Heart right ventricle (tissue), 16 donors: ENCODE data around the gene DAB2IP. TPM values are rescaled to one million over a fixed set of nuclear protein-coding genes. Genes with fewer than 3 reads are reported as not detected.

ENCODE experiments used
- ATAC-seq, 8 donors: fragments of 200-7000 bp; cut with Tn5 transposase; one replicate each; pipeline ENCODE4 v1.9.1; 2020; ENCODE audit warnings: mild to moderate bottlenecking in 8 of 8, moderate library complexity in 8 of 8, moderate number of reproducible peaks in 1 of 8
- DNase-seq, 2 donors: peaks; one replicate each; pipeline ENCODE4 v3.0.0-alpha.2; 2020
- H3K27ac ChIP-seq, 10 donors: fragments of 200-600 bp; sonication (generic) in 2 of 10; one replicate each; pipeline versions ENCODE4 v1.5.0 to v1.8.0; 2020 to 2022; ENCODE audit warnings: mild to moderate bottlenecking in 3 of 10
- H3K27me3 ChIP-seq, 7 donors: fragments of 200-600 bp; one replicate each; pipeline ENCODE4 v1.8.0; 2021 to 2022; ENCODE audit warnings: mild to moderate bottlenecking in 2 of 7
- H3K36me3 ChIP-seq, 9 donors: fragments of 200-600 bp; sonication (generic) in 1 of 9; one replicate each; pipeline versions ENCODE4 v1.5.0 to v1.8.0; 2020 to 2022; ENCODE audit warnings: mild to moderate bottlenecking in 2 of 9
- H3K4me1 ChIP-seq, 9 donors: fragments of 200-600 bp; sonication (generic) in 1 of 9; one replicate each; pipeline versions ENCODE4 v1.5.0 to v1.8.0; 2020 to 2022; ENCODE audit warnings: mild to moderate bottlenecking in 4 of 9
- H3K4me3 ChIP-seq, 10 donors: fragments of 200-600 bp; sonication (generic) in 2 of 10; one replicate each; pipeline versions ENCODE4 v1.5.0 to v1.8.0; 2020 to 2022; ENCODE audit warnings: mild to moderate bottlenecking in 7 of 10, moderate library complexity in 2 of 10
- H3K9me3 ChIP-seq, 11 donors: fragments of 200-600 bp in 10 of 11; sonication (generic) in 2 of 11; one replicate each; pipeline versions ENCODE4 v1.5.0 to v1.8.0; 2013 to 2022; ENCODE audit warnings: mild to moderate bottlenecking in 2 of 11, control low read depth in 1 of 11, moderate library complexity in 1 of 11
- CTCF ChIP-seq, 9 donors: fragments of 200-600 bp; sonication (generic) in 2 of 9; IDR thresholded peaks; one replicate each; pipeline versions ENCODE4 v1.5.0 to v1.8.0; 2021 to 2022; ENCODE audit warnings: antibody characterized with exemption in 9 of 9, mild to moderate bottlenecking in 5 of 9, moderate library complexity in 1 of 9
- WGBS, 2 donors: extraction: QIAGEN DNeasy Blood & Tissue Kit; methylation state at CpG; one replicate each; pipeline ENCODE4 v1.1.7; 2013; ENCODE audit warnings: inconsistent platforms in 1 of 2; 5-methylcytosine and 5-hydroxymethylcytosine counted together
- intact Hi-C, 10 donors: fragments of 100-400 bp; cut with DNase I; formaldehyde crosslinking; loops; one replicate each; pipeline versions ENCODE4 v1.11.1 to v1.14.2; 2022
- polyA plus RNA-seq, 2 donors: library from polyadenylated mRNA; stranded (reverse); fragments of 200-250 nt; gene quantifications; one replicate each; pipeline ENCODE4 v1.2.3, GENCODE V29; 2013
- total RNA-seq, 10 donors: library from RNA; stranded (reverse); fragmentation: NEBNext Ultra II Directional in 3 of 10; extraction: Animal tissue kit (Norgen Biotek cat#: 25700) in 3 of 10; gene quantifications; one replicate each; pipeline versions ENCODE4 v1.2.1 to v1.2.4, GENCODE V29; 2021 to 2023
- donor health status: Arrhythmogenic right ventricular cardiomyopathy.
- donor health status: ischemic (EF 13 %, LVEDD 7.1; RV severe dilation, severe dysfunction).
- donor health status: healthy with polysubstance abuse.
- donor health status: DM: no; HTN: yes; CAD: no.
- donor health status: DM: no; HTN: no; CAD: no.
- donor health status: ischemic (EF 25% LVEDD 6.9; RV normal size, moderate dysfunction).
- donor health status: ischemic (EF 25% LVEDD 5.7; RV mildly dilated, moderate dysfunction).
- donor health status: healthy.
- donor health status: DM: yes; HTN: yes; CAD: no.
- donor health status: Ischemic cardiomyopathy.
- donor health status: ischemic (EF 35%, LVEDD 5.7; RV mildly dilated, moderate dysfunction).
- donor health status: nonischemic (EF 11% LVEDD 7.7; RV severe dilation, severe dysfunction).
- donor health status: DM: yes; HTN: yes; CAD: no.
- donor health status: PGD.
- donor health status: ischemic (EF 29% LVEDD 5.4; RV normal size, mild dysfunction).
- donor health status: nonischemic (EF 23%, LVEDD 6.1; RV moderate dilation, normal function).

DAB2IP gene
- total and polyA plus RNA-seq, 12 donors = 18.1 to 71.1 (median 52.8) TPM

GRCh38 chr9:121825031-121825691 lies 173.7 kb downstream of the DAB2IP start:
- 75 to 80% methylated on average over 12 of the region's 12 CpGs for WGBS, 2 donors
- no peak overlapping the region for H3K27ac ChIP-seq
- ATAC-seq = peak in 1 of 8 donors; percentile 29
- H3K36me3 ChIP-seq = no peaks in the 10 kb centered on the region
- TF ChIP-seq CTCF (IDR thresholded peaks at IDR 0.05) = no peak
- no peak overlapping the region for H3K4me3 ChIP-seq
- no peaks in the 10 kb centered on the region for H3K9me3 ChIP-seq
- peaks cover 0 to 16% (median 4%) of the 10 kb centered on the region in 9 donors for H3K4me1 ChIP-seq
- intact Hi-C loops = loop anchor here in 2 of 10 donors (10.0 kb wide), 2 partner anchors 60 to 1550 kb away; no protein-coding TSS in a partner anchor
- no peak for DNase-seq
- H3K27me3 ChIP-seq = no peaks in the 10 kb centered on the region

- intact Hi-C loops = loop anchor here in 2 of 10 donors (10.0 kb wide), 2 partner anchors 58 to 1548 kb away; no protein-coding TSS in a partner anchor
- TF ChIP-seq CTCF (IDR thresholded peaks at IDR 0.05) = no peak
- ATAC-seq (no peak), DNase-seq (no peak)
- no peaks in the 10 kb centered on the region for H3K9me3 ChIP-seq
- WGBS, 2 donors = 93 to 96% methylated on average over 7 of the region's 7 CpGs
- H3K4me3 ChIP-seq = no peak overlapping the region
- no peak overlapping the region for H3K27ac ChIP-seq
- H3K36me3 ChIP-seq = no peaks in the 10 kb centered on the region
- H3K4me1 ChIP-seq = peaks cover 0 to 7% (median 4%) of the 10 kb centered on the region in 9 donors
- H3K27me3 ChIP-seq = no peaks in the 10 kb centered on the region
Measured at GRCh38 chr9:121826711-121827110, 175.3 kb downstream of the DAB2IP start.

GRCh38 chr9:121827251-121827967 lies 176.0 kb downstream of the DAB2IP start:
- no peak for DNase-seq
- Histone ChIP-seq H3K9me3 (no peaks in the 10 kb centered on the region), H3K27me3 (no peaks in the 10 kb centered on the region), H3K4me3 (no peak overlapping the region), H3K36me3 (no peaks in the 10 kb centered on the region), H3K4me1 (no peaks in the 10 kb centered on the region), H3K27ac (no peak overlapping the region)
- ATAC-seq = no peak
- intact Hi-C loops = loop anchor here in 2 of 10 donors (10.0 kb wide), 2 partner anchors 57 to 1547 kb away; no protein-coding TSS in a partner anchor
- WGBS, 2 donors = 93 to 95% methylated on average over 17 of the region's 17 CpGs
- TF ChIP-seq CTCF (IDR thresholded peaks at IDR 0.05) = no peak

- WGBS, 2 donors = 86 to 93% methylated on average over 3 of the region's 3 CpGs
- Histone ChIP-seq H3K4me3 (no peak overlapping the region), H3K27ac (no peak overlapping the region), H3K9me3 (no peaks in the 10 kb centered on the region), H3K36me3 (no peaks in the 10 kb centered on the region), H3K27me3 (no peaks in the 10 kb centered on the region), H3K4me1 (no peaks in the 10 kb centered on the region)
- TF ChIP-seq CTCF (IDR thresholded peaks at IDR 0.05) = no peak
- DNase-seq (no peak), ATAC-seq (no peak)
- intact Hi-C loops = no loop called here
Measured at GRCh38 chr9:121830441-121831140, 179.2 kb downstream of the DAB2IP start.
